Measurements from ENCODE around the gene COL13A1. TPM values are rescaled to one million over a fixed set of nuclear protein-coding genes. Genes with fewer than 3 reads are reported as not detected.

Gene COL13A1
- total and polyA plus RNA-seq, 4 donors = 0.17 to 0.47 (median 0.18) TPM

- Histone ChIP-seq H3K9me3 (ENCODE audit: control insufficient read depth in 4 of 4, low read length in 3 of 4) (no peaks in the 10 kb centered on the region), H3K4me3 (ENCODE audit: low read depth in 1 of 3, low read length in 3 of 3) (no peak overlapping the region), H3K4me1 (ENCODE audit: control insufficient read depth in 4 of 4, insufficient read depth in 4 of 4, low read length in 3 of 4) (no peaks in the 10 kb centered on the region), H3K27me3 (ENCODE audit: control insufficient read depth in 4 of 4, insufficient read depth in 4 of 4, low read length in 3 of 4) (no peaks in the 10 kb centered on the region), H3K9ac (ENCODE audit: low read depth in 1 of 2, low read length in 2 of 2) (no peak overlapping the region), H3K36me3 (ENCODE audit: control insufficient read depth in 4 of 4, insufficient read depth in 3 of 4, low read depth in 1 of 4, low read length in 3 of 4) (no peaks in the 10 kb centered on the region), H3K27ac (ENCODE audit: low read depth in 1 of 2, low read length in 2 of 2) (no peak overlapping the region)
- no peak for TF ChIP-seq HNF4G (IDR thresholded peaks at IDR 0.05)
- TF ChIP-seq CTCF (IDR thresholded peaks at IDR 0.05; ENCODE audit: low read depth, low read length, missing input control) = no peak
- TF ChIP-seq YY1 (IDR thresholded peaks at IDR 0.05) = no peak
- TF ChIP-seq NR2F2 (IDR thresholded peaks at IDR 0.05) = no peak
- TF ChIP-seq FOXA2 (IDR thresholded peaks at IDR 0.05) = no peak
- no peak for TF ChIP-seq RXRA (IDR thresholded peaks at IDR 0.05)
- no peak for TF ChIP-seq ZBTB33 (IDR thresholded peaks at IDR 0.05)
- TF ChIP-seq MAX (IDR thresholded peaks at IDR 0.05) = no peak
- no peak for TF ChIP-seq EGR1 (IDR thresholded peaks at IDR 0.05; ENCODE audit: low read depth in 2 of 2)
- no peak for TF ChIP-seq SP1 (IDR thresholded peaks at IDR 0.05)
- TF ChIP-seq ATF3 (IDR thresholded peaks at IDR 0.05) = no peak
- no peak for TF ChIP-seq REST (IDR thresholded peaks at IDR 0.05)
- no peak for TF ChIP-seq RAD21 (IDR thresholded peaks at IDR 0.05)
- TF ChIP-seq TAF1 (conservative IDR thresholded peaks at IDR 0.05) = no peak
- TF ChIP-seq HNF4A (conservative IDR thresholded peaks at IDR 0.05) = no peak
- TF ChIP-seq FOXA1 (IDR thresholded peaks at IDR 0.05) = no peak
- no peak for TF ChIP-seq JUND (IDR thresholded peaks at IDR 0.05)
- 85% methylated on average over 2 of the region's 2 CpGs for WGBS
- no peak for DNase-seq (ENCODE audit: low spot score)
Measured at GRCh38 chr10:69934768-69935167, 133.1 kb downstream of the COL13A1 start.

GRCh38 chr10:69936091-69936490 is 134.4 kb downstream of the COL13A1 start:
- DNase-seq (ENCODE audit: low spot score) = no peak
- Histone ChIP-seq H3K9ac (ENCODE audit: low read depth in 1 of 2, low read length in 2 of 2) (no peak overlapping the region), H3K4me1 (ENCODE audit: control insufficient read depth in 4 of 4, insufficient read depth in 4 of 4, low read length in 3 of 4) (no peaks in the 10 kb centered on the region), H3K9me3 (ENCODE audit: control insufficient read depth in 4 of 4, low read length in 3 of 4) (peaks cover 0 to 2% (median under 1%) of the 10 kb centered on the region in 4 donors), H3K27me3 (ENCODE audit: control insufficient read depth in 4 of 4, insufficient read depth in 4 of 4, low read length in 3 of 4) (no peaks in the 10 kb centered on the region), H3K27ac (ENCODE audit: low read depth in 1 of 2, low read length in 2 of 2) (no peak overlapping the region), H3K4me3 (ENCODE audit: low read depth in 1 of 3, low read length in 3 of 3) (no peak overlapping the region), H3K36me3 (ENCODE audit: control insufficient read depth in 4 of 4, insufficient read depth in 3 of 4, low read depth in 1 of 4, low read length in 3 of 4) (no peaks in the 10 kb centered on the region)
- 69% methylated on average over 3 of the region's 3 CpGs for WGBS
- no peak for TF ChIP-seq TAF1 (conservative IDR thresholded peaks at IDR 0.05)
- no peak for TF ChIP-seq REST (IDR thresholded peaks at IDR 0.05)
- TF ChIP-seq FOXA1 (IDR thresholded peaks at IDR 0.05) = no peak
- no peak for TF ChIP-seq SP1 (IDR thresholded peaks at IDR 0.05)
- TF ChIP-seq CTCF (IDR thresholded peaks at IDR 0.05; ENCODE audit: low read depth, low read length, missing input control) = no peak
- no peak for TF ChIP-seq YY1 (IDR thresholded peaks at IDR 0.05)
- TF ChIP-seq HNF4A (conservative IDR thresholded peaks at IDR 0.05) = no peak
- TF ChIP-seq ATF3 (IDR thresholded peaks at IDR 0.05) = no peak
